ENCODE results near the gene C11orf71. TPM values are rescaled to one million over a fixed set of nuclear protein-coding genes. Genes with fewer than 3 reads are reported as not detected.

C11orf71 gene
- polyA plus RNA-seq, 2 donors = 4.1 to 5.5 TPM

DNA sequence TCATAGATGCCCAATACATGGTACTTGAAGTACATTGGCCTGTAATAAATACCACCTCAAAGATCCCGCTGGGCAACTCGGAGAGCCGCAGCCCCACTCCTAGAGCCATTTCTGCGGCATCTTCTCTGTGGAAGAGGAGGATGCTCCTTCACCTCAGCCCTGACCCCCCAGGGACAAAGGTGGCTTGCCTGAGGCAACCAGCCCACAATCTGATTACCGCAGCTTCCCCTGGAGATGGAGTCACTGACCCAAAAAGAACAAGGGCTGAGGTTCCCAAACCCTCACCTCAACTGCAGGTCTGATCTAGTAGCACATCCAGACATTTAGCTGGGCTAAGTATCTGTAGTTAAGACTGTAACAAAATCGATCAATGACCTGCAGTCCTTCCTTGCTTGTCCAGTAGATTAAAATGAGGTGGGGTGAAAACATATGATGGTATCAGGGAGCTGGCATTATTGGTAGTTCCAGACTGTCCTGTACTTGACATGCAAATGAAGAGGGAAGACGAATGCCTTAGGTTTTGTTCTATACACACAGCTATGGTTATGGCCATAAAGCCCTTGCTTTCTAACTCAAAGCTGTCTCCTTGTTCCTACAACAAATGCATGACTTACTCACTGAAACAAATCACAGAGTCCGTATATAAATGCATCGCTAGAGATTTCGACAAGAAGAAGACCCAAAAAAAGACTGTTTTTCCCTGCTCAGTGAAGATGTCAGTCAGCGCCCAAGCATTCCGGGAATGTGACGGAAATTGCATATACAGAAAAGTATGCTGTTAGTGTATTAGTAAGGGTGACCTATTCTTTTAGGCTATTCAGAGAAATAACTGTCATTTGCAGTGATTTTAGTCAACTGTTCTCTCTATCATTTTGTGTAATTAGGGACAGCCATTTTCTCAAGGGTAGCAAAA lies 33.7 kb downstream of the C11orf71 start:
- 84% methylated on average over 13 of the region's 13 CpGs for WGBS, 2 donors
- Histone ChIP-seq H3K27ac (ENCODE audit: low read depth in 2 of 2, low read length in 1 of 2) (no peak overlapping the region), H3K36me3 (ENCODE audit: control insufficient read depth in 2 of 2, insufficient read depth in 2 of 2, low read length in 1 of 2) (no peaks in the 10 kb centered on the region), H3K4me1 (ENCODE audit: control insufficient read depth in 2 of 2, insufficient read depth in 2 of 2, low read length in 1 of 2) (no peaks in the 10 kb centered on the region), H3K4me3 (ENCODE audit: low read depth in 1 of 2, low read length in 2 of 2) (no peak overlapping the region), H3K9me3 (ENCODE audit: control insufficient read depth in 2 of 2, insufficient read depth in 1 of 2, low read depth in 1 of 2, low read length in 1 of 2) (no peaks in the 10 kb centered on the region), H3K27me3 (ENCODE audit: control insufficient read depth in 1 of 2, insufficient read depth in 2 of 2, low read length in 2 of 2) (no peaks in the 10 kb centered on the region)

DNA sequence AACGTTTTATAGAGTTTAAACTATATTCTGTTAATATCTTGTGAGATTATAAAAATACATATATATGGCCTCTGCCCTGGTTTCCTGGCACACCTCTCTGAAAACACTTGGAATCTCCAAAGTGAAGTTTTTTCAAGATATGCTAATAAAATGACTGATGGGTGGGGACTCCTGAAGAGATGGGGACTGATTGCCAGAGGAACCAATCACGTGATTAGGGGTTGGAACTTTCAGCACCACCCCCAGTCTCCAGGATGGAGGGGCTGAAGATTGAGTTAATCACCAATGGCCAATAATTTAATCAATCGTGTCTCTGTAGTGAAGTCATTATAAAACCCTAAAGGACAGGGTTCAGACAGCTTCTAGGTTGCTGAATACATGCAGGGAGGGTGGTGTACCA lies 37.4 kb downstream of the C11orf71 start:
- H3K4me1 ChIP-seq (ENCODE audit: control insufficient read depth in 2 of 2, insufficient read depth in 2 of 2, low read length in 1 of 2) = no peaks in the 10 kb centered on the region
- no peaks in the 10 kb centered on the region for H3K27me3 ChIP-seq (ENCODE audit: control insufficient read depth in 1 of 2, insufficient read depth in 2 of 2, low read length in 2 of 2)
- WGBS, 2 donors = 60 to 67% methylated on average over 3 of the region's 3 CpGs
- H3K36me3 ChIP-seq (ENCODE audit: control insufficient read depth in 2 of 2, insufficient read depth in 2 of 2, low read length in 1 of 2) = no peaks in the 10 kb centered on the region
- H3K4me3 ChIP-seq (ENCODE audit: low read depth in 1 of 2, low read length in 2 of 2) = no peak overlapping the region
- no peaks in the 10 kb centered on the region for H3K9me3 ChIP-seq (ENCODE audit: control insufficient read depth in 2 of 2, insufficient read depth in 1 of 2, low read depth in 1 of 2, low read length in 1 of 2)
- H3K27ac ChIP-seq (ENCODE audit: low read depth in 2 of 2, low read length in 1 of 2) = no peak overlapping the region

DNA sequence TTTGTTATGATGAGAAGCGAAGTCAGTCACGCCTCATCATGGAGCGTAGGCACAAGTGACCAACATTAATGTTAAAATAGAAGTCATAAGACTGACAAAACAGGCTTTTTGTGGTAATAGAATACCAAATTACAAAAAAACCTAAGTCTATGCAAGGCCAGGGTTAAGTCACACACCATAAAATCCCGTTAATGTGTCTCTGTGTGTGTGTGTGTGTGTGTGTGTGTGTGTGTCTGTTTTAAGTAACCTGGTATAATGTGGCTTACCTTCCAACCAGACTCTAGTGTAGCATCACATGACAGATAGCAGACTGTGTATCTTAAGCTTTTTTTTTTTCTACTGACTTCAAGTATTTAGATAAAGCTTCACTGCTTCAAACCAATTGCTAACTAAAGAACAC lies 38.0 kb downstream of the C11orf71 start:
- Histone ChIP-seq H3K27me3 (ENCODE audit: control insufficient read depth in 1 of 2, insufficient read depth in 2 of 2, low read length in 2 of 2) (no peaks in the 10 kb centered on the region), H3K27ac (ENCODE audit: low read depth in 2 of 2, low read length in 1 of 2) (no peak overlapping the region), H3K9me3 (ENCODE audit: control insufficient read depth in 2 of 2, insufficient read depth in 1 of 2, low read depth in 1 of 2, low read length in 1 of 2) (no peaks in the 10 kb centered on the region), H3K4me3 (ENCODE audit: low read depth in 1 of 2, low read length in 2 of 2) (no peak overlapping the region), H3K4me1 (ENCODE audit: control insufficient read depth in 2 of 2, insufficient read depth in 2 of 2, low read length in 1 of 2) (no peaks in the 10 kb centered on the region), H3K36me3 (ENCODE audit: control insufficient read depth in 2 of 2, insufficient read depth in 2 of 2, low read length in 1 of 2) (no peaks in the 10 kb centered on the region)
- WGBS, 2 donors = 83 to 86% methylated on average over 4 of the region's 4 CpGs

DNA sequence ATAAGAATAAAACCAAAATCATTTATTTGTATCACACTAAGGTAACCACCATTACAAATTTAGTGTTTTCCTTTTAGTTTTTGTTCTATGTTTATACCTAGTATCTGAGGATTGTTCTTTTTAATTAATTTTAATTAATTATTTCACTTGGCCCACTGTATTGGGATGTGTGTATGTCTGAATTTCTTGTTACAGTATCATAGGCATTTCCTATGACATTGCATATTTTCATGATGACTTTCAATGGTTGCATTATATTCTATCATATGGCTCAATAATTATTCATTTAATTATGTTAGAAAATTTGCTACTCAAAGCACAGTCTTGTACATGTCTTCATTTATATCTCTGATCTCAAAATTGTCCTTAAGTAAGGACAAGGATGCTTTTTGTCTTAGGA lies 41.0 kb downstream of the C11orf71 start:
- no peaks in the 10 kb centered on the region for H3K4me1 ChIP-seq (ENCODE audit: control insufficient read depth in 2 of 2, insufficient read depth in 2 of 2, low read length in 1 of 2)
- no peak overlapping the region for H3K4me3 ChIP-seq (ENCODE audit: low read depth in 1 of 2, low read length in 2 of 2)

DNA sequence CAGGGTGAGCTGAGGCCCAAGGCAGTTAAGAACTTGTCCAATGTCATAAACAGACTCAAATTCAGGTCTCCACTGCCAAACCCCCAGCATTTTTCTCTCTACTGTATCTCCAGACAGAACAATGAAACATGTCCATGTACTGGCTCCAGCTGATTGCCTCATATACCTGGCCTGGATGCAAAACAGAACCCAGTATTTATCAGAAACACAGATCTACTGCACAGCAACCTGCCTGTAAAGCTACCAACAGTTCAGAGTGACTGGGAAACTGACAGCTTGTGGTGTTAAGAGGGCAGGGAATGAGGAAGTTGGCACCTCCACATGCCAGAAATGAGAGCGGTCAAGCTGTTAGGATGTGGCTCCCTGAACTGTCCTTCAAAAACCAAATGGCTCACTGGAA lies 41.6 kb downstream of the C11orf71 start:
- no peaks in the 10 kb centered on the region for H3K4me1 ChIP-seq (ENCODE audit: control insufficient read depth in 2 of 2, insufficient read depth in 2 of 2, low read length in 1 of 2)
- H3K36me3 ChIP-seq (ENCODE audit: control insufficient read depth in 2 of 2, insufficient read depth in 2 of 2, low read length in 1 of 2) = no peaks in the 10 kb centered on the region
- no peak overlapping the region for H3K27ac ChIP-seq (ENCODE audit: low read depth in 2 of 2, low read length in 1 of 2)
- H3K4me3 ChIP-seq (ENCODE audit: low read depth in 1 of 2, low read length in 2 of 2) = no peak overlapping the region
- H3K9me3 ChIP-seq (ENCODE audit: control insufficient read depth in 2 of 2, insufficient read depth in 1 of 2, low read depth in 1 of 2, low read length in 1 of 2) = no peaks in the 10 kb centered on the region
- 57 to 67% methylated on average over 1 of the region's 1 CpG for WGBS, 2 donors
- no peaks in the 10 kb centered on the region for H3K27me3 ChIP-seq (ENCODE audit: control insufficient read depth in 1 of 2, insufficient read depth in 2 of 2, low read length in 2 of 2)

More for the DNA sequence above, 41.0 kb downstream of the C11orf71 start:
- Histone ChIP-seq H3K27me3 (ENCODE audit: control insufficient read depth in 1 of 2, insufficient read depth in 2 of 2, low read length in 2 of 2) (no peaks in the 10 kb centered on the region), H3K27ac (ENCODE audit: low read depth in 2 of 2, low read length in 1 of 2) (no peak overlapping the region), H3K36me3 (ENCODE audit: control insufficient read depth in 2 of 2, insufficient read depth in 2 of 2, low read length in 1 of 2) (no peaks in the 10 kb centered on the region), H3K9me3 (ENCODE audit: control insufficient read depth in 2 of 2, insufficient read depth in 1 of 2, low read depth in 1 of 2, low read length in 1 of 2) (no peaks in the 10 kb centered on the region)

DNA sequence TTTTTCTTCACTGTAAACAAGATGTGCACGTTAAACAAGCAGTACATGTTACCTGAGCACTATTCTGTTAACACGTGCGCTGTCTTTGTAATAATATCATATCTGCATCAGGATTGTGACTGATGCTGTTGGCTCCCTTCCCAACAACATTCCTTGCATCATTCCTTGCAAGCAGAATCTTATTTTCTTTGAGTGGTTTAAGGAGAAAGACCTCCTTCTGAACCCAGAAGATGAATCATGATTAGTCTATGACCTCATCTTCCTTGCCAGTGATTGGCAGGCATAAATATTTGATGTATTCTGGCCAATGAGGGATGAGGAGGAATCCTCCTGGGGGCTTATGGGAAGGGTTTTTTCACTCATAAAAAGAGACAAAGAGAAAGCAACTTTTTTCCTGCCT lies 46.2 kb downstream of the C11orf71 start:
- Histone ChIP-seq H3K4me1 (ENCODE audit: control insufficient read depth in 2 of 2, insufficient read depth in 2 of 2, low read length in 1 of 2) (no peaks in the 10 kb centered on the region), H3K36me3 (ENCODE audit: control insufficient read depth in 2 of 2, insufficient read depth in 2 of 2, low read length in 1 of 2) (no peaks in the 10 kb centered on the region), H3K4me3 (ENCODE audit: low read depth in 1 of 2, low read length in 2 of 2) (no peak overlapping the region), H3K27me3 (ENCODE audit: control insufficient read depth in 1 of 2, insufficient read depth in 2 of 2, low read length in 2 of 2) (no peaks in the 10 kb centered on the region), H3K27ac (ENCODE audit: low read depth in 2 of 2, low read length in 1 of 2) (no peak overlapping the region), H3K9me3 (ENCODE audit: control insufficient read depth in 2 of 2, insufficient read depth in 1 of 2, low read depth in 1 of 2, low read length in 1 of 2) (no peaks in the 10 kb centered on the region)
- WGBS, 2 donors = 50 to 59% methylated on average over 3 of the region's 3 CpGs

DNA sequence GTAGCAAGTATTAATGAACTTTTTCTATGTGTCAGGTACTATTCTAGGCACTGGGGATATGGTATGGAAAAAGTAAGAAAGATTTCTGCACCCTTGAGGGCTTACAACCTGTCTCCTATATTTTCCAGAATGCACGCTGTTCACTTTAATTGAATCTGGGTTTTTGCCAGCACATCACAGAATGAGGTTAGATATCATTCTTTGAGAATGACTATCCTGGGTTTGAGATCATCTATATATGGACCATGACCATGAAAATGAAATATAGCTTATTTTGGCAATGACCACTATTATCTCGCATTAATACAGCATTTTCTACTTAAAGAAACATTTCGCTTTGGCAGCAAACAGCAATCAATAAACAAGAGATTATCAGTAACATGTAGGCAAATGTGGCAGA lies 46.9 kb downstream of the C11orf71 start:
- H3K27me3 ChIP-seq (ENCODE audit: control insufficient read depth in 1 of 2, insufficient read depth in 2 of 2, low read length in 2 of 2) = no peaks in the 10 kb centered on the region
- H3K27ac ChIP-seq (ENCODE audit: low read depth in 2 of 2, low read length in 1 of 2) = no peak overlapping the region
- H3K4me3 ChIP-seq (ENCODE audit: low read depth in 1 of 2, low read length in 2 of 2) = no peak overlapping the region
- WGBS, 2 donors = 84 to 86% methylated on average over 3 of the region's 3 CpGs
- H3K9me3 ChIP-seq (ENCODE audit: control insufficient read depth in 2 of 2, insufficient read depth in 1 of 2, low read depth in 1 of 2, low read length in 1 of 2) = no peaks in the 10 kb centered on the region
- H3K4me1 ChIP-seq (ENCODE audit: control insufficient read depth in 2 of 2, insufficient read depth in 2 of 2, low read length in 1 of 2) = peaks cover 0 to 2% of the 10 kb centered on the region in 2 donors
- H3K36me3 ChIP-seq (ENCODE audit: control insufficient read depth in 2 of 2, insufficient read depth in 2 of 2, low read length in 1 of 2) = no peaks in the 10 kb centered on the region

DNA sequence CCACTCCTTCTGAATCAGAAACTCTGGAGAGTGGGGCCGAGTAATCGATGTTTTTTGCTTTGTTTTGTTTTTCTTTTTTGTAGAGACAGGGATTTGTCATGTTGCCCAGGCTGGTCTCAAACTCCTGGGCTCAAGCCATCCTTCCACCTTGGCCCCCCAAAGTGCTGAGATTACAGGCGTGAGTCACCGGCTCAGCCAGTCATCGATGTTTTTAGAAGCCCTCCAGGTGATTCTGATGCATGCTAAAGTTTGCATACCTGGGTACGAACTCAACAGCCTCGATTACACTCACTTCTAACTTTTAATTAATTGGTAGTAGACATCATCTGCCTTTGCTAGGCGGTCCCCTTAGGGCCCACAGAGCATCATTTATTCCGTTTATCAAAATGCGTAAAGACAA lies 50.3 kb downstream of the C11orf71 start:
- 51 to 68% methylated on average over 10 of the region's 10 CpGs for WGBS, 2 donors
- no peaks in the 10 kb centered on the region for H3K27me3 ChIP-seq (ENCODE audit: control insufficient read depth in 1 of 2, insufficient read depth in 2 of 2, low read length in 2 of 2)
- peaks cover 0 to 2% of the 10 kb centered on the region in 2 donors for H3K4me1 ChIP-seq (ENCODE audit: control insufficient read depth in 2 of 2, insufficient read depth in 2 of 2, low read length in 1 of 2)
- H3K36me3 ChIP-seq (ENCODE audit: control insufficient read depth in 2 of 2, insufficient read depth in 2 of 2, low read length in 1 of 2) = no peaks in the 10 kb centered on the region
- H3K4me3 ChIP-seq (ENCODE audit: low read depth in 1 of 2, low read length in 2 of 2) = no peak overlapping the region
- H3K27ac ChIP-seq (ENCODE audit: low read depth in 2 of 2, low read length in 1 of 2) = no peak overlapping the region
- no peaks in the 10 kb centered on the region for H3K9me3 ChIP-seq (ENCODE audit: control insufficient read depth in 2 of 2, insufficient read depth in 1 of 2, low read depth in 1 of 2, low read length in 1 of 2)

Data from esophagus (tissue), 2 donors.